Left renal cortex interstitium (tissue), 4 donors: ENCODE measurements around the gene FERMT1. TPM values are rescaled to one million over a fixed set of nuclear protein-coding genes. Genes with fewer than 3 reads are reported as not detected.
"Not testable (repeated sequence)": the region's sequence is repeated elsewhere in the genome, so short reads cannot be mapped to it uniquely, and the experiment has no call there.

ENCODE experiments used
- DNase-seq, 4 donors: peaks; one replicate each; pipeline ENCODE4 v3.0.0-alpha.2; 2013; ENCODE audit warnings: low read depth in 4 of 4, low spot score in 2 of 4, missing footprints in 1 of 4
- polyA plus RNA-seq, 4 donors: library from polyadenylated mRNA; unstranded; fragments of 120-200 nt; gene quantifications; one replicate each; pipeline ENCODE4 v1.2.1, GENCODE V29; 2013; ENCODE audit not compliant: insufficient read length in 4 of 4

The FERMT1 gene
- polyA plus RNA-seq, 4 donors, result 2.6 to 4.5 (median 3.2) TPM

GRCh38 chr20:6120491-6120988 lies 2.3 kb downstream of the FERMT1 start:
- DNase-seq, result no peak

- DNase-seq, result no peak
Observed at GRCh38 chr20:6116758-6117157, 6.1 kb downstream of the FERMT1 start.

- no peak for DNase-seq
Observed at GRCh38 chr20:6115221-6115895, 7.5 kb downstream of the FERMT1 start.

- DNase-seq, result no peak
Observed at GRCh38 chr20:6114696-6115095, 8.1 kb downstream of the FERMT1 start.

- no peak for DNase-seq
Observed at GRCh38 chr20:6113951-6114350, 8.9 kb downstream of the FERMT1 start.

GRCh38 chr20:6112965-6113364 lies 9.9 kb downstream of the FERMT1 start:
- not testable (repeated sequence) for DNase-seq

GRCh38 chr20:6108330-6108729 lies 14.5 kb downstream of the FERMT1 start:
- no peak for DNase-seq

GRCh38 chr20:6104493-6105188 lies 18.2 kb downstream of the FERMT1 start:
- no peak for DNase-seq

GRCh38 chr20:6103301-6103700 lies 19.5 kb downstream of the FERMT1 start:
- no peak for DNase-seq

GRCh38 chr20:6101346-6101745 lies 21.5 kb downstream of the FERMT1 start:
- DNase-seq, result no peak

GRCh38 chr20:6100246-6100645 lies 22.6 kb downstream of the FERMT1 start:
- no peak for DNase-seq

- DNase-seq, result no peak
Observed at GRCh38 chr20:6099819-6100218, 23.0 kb downstream of the FERMT1 start.

- DNase-seq, result no peak
Observed at GRCh38 chr20:6095409-6095808, 27.4 kb downstream of the FERMT1 start.

- no peak for DNase-seq
Observed at GRCh38 chr20:6094565-6094964, 28.3 kb downstream of the FERMT1 start.

- DNase-seq, result no peak
Observed at GRCh38 chr20:6094063-6094462, 28.8 kb downstream of the FERMT1 start.

GRCh38 chr20:6091661-6092060 lies 31.2 kb downstream of the FERMT1 start:
- no peak for DNase-seq

- DNase-seq, result no peak
Observed at GRCh38 chr20:6086868-6087267, 36.0 kb downstream of the FERMT1 start.

GRCh38 chr20:6083926-6084325 lies 38.9 kb downstream of the FERMT1 start:
- no peak for DNase-seq

GRCh38 chr20:6081236-6081635 lies 41.6 kb downstream of the FERMT1 start:
- no peak for DNase-seq

GRCh38 chr20:6079016-6079415 lies 43.8 kb downstream of the FERMT1 start:
- no peak for DNase-seq

- no peak for DNase-seq
Observed at GRCh38 chr20:6075428-6076219, 47.2 kb downstream of the FERMT1 start.
